Gastrocnemius medialis (tissue), 4 donors: ENCODE measurements around the gene LRRN3. TPM values are rescaled to one million over a fixed set of nuclear protein-coding genes. Genes with fewer than 3 reads are reported as not detected.

Source experiments
- ATAC-seq, 2 donors: fragments of 150-250 bp; one replicate each; pipeline ENCODE4 v1.9.1; 2016
- DNase-seq, 2 donors: peaks; one replicate each; pipeline ENCODE4 v3.0.0-alpha.2; 2019
- H3K27ac ChIP-seq, 4 donors: fragments of 200-600 bp; sonication (generic); 1 replicate in 1 of 4; 2 replicates in 3 of 4; pipeline ENCODE4 v1.5.1; 2016 to 2018; ENCODE audit warnings: mild to moderate bottlenecking in 2 of 4, moderate library complexity in 1 of 4
- H3K27me3 ChIP-seq, 3 donors: fragments of 200-600 bp; sonication (generic) in 2 of 3; 1 replicate in 1 of 3; 2 replicates in 2 of 3; pipeline versions ENCODE4 v1.5.1 to v1.6.0; 2016 to 2019; ENCODE audit warnings: mild to moderate bottlenecking in 1 of 3, moderate library complexity in 1 of 3
- H3K36me3 ChIP-seq, 2 donors: fragments of 200-600 bp; sonication (generic) in 1 of 2; one replicate each; pipeline ENCODE4 v1.5.1; 2017 to 2018
- H3K4me1 ChIP-seq, 2 donors: fragments of 200-600 bp; sonication (generic) in 1 of 2; one replicate each; pipeline ENCODE4 v1.5.1; 2016 to 2017; ENCODE audit warnings: mild to moderate bottlenecking in 2 of 2
- H3K4me3 ChIP-seq, 4 donors: fragments of 200-600 bp; sonication (generic) in 3 of 4; 1 replicate in 1 of 4; 2 replicates in 3 of 4; pipeline ENCODE4 v1.5.1; 2016 to 2019; ENCODE audit warnings: mild to moderate bottlenecking in 2 of 4
- H3K9me3 ChIP-seq, 3 donors: fragments of 200-600 bp; sonication (generic) in 2 of 3; 1 replicate in 1 of 3; 2 replicates in 2 of 3; pipeline ENCODE4 v1.5.1; 2016 to 2019
- CTCF ChIP-seq, 5 experiments: fragments of 450-650 bp in 3 of 5; fragments of 200-600 bp in 2 of 5; sonication (generic) in 2 of 5; IDR thresholded peaks in 4 of 5; conservative IDR thresholded peaks in 1 of 5; 1 replicate in 4 of 5; 2 replicates in 1 of 5; pipeline ENCODE4 v1.5.1; 2016 to 2019; ENCODE audit warnings: antibody characterized with exemption in 5 of 5, mild to moderate bottlenecking in 3 of 5, moderate library complexity in 3 of 5
- POLR2A ChIP-seq, 2 donors: fragments of 450-650 bp; IDR thresholded peaks; one replicate each; pipeline ENCODE4 v1.6.1; 2017; ENCODE audit warnings: antibody characterized with exemption in 2 of 2, mild to moderate bottlenecking in 2 of 2, moderate library complexity in 2 of 2
- in situ Hi-C, 4 donors: fragments of 200-750 bp; cut with MboI; loops; one replicate each; pipeline versions ENCODE4 v1.15.0 to v1.8.0; 2017; ENCODE audit warnings: low sequenced_read_pairs in 4 of 4
- intact Hi-C: fragments of 100-400 bp; cut with DNase I; formaldehyde crosslinking; loops from one replicate; pipeline ENCODE4 v1.15.1; 2023; ENCODE audit warnings: low total_unique reads
- total RNA-seq, 4 donors: library from RNA; depleted of rRNA; stranded (reverse); fragments of >200 nt; gene quantifications; one replicate each; pipeline versions ENCODE4 v1.1.0 to v1.2.3, GENCODE V29; 2016

The LRRN3 gene
- total RNA-seq, 4 donors from 2014 or later = 0.42 to 11.7 (median 6.9) TPM

- TF ChIP-seq CTCF (IDR thresholded peaks at IDR 0.05 in 4 of 5, conservative IDR thresholded peaks at IDR 0.05 in 1 of 5) = peak; percentile 37 to 81 (median 47)
- TF ChIP-seq POLR2A (IDR thresholded peaks at IDR 0.05) = no peak
- ATAC-seq = peak; percentile 54 to 70
- Histone ChIP-seq H3K4me1 (peaks cover 16 to 37% of the 10 kb centered on the region in 2 donors), H3K9me3 (no peaks in the 10 kb centered on the region), H3K4me3 (no peak overlapping the region), H3K36me3 (no peaks in the 10 kb centered on the region), H3K27ac (no peak overlapping the region), H3K27me3 (no peaks in the 10 kb centered on the region)
- in situ Hi-C loops = loop anchor here (5.0 to 25.0 kb wide), 6 partner anchors 395 to 647 kb away; no protein-coding TSS in a partner anchor
- intact Hi-C loops = loop anchor here (5.0 kb wide), 1 partner anchor 472 kb away; the partner anchor contains the start of gene IMMP2L
- DNase-seq = no peak
Measured at GRCh38 chr7:111089822-111090426, 1.0 kb upstream of the LRRN3 start.

GRCh38 chr7:111091593-111092358, 849 bp downstream of the LRRN3 start:
- DNase-seq = no peak
- no peaks in the 10 kb centered on the region for H3K9me3 ChIP-seq
- no peaks in the 10 kb centered on the region for H3K36me3 ChIP-seq
- H3K4me1 ChIP-seq = peaks cover 16 to 37% of the 10 kb centered on the region in 2 donors
- intact Hi-C loops (loop anchor here (1.0 to 5.0 kb wide), 2 partner anchors 395 to 471 kb away; partner anchors contain the start of gene IMMP2L), in situ Hi-C loops (loop anchor here in 3 of 4 donors (5.0 to 25.0 kb wide), 3 partner anchors 393 to 646 kb away; no protein-coding TSS in a partner anchor)
- no peak for ATAC-seq
- no peaks in the 10 kb centered on the region for H3K27me3 ChIP-seq
- peak overlapping the region; percentile 44 to 58 (median 51) for H3K4me3 ChIP-seq
- peak overlapping the region in 1 of 4 donors; percentile 46 for H3K27ac ChIP-seq
- TF ChIP-seq CTCF (IDR thresholded peaks at IDR 0.05 in 4 of 5, conservative IDR thresholded peaks at IDR 0.05 in 1 of 5) (no peak), POLR2A (IDR thresholded peaks at IDR 0.05) (no peak)

GRCh38 chr7:111092406-111093236, 1.7 kb downstream of the LRRN3 start:
- Histone ChIP-seq H3K4me1 (peaks cover 16 to 37% of the 10 kb centered on the region in 2 donors), H3K9me3 (no peaks in the 10 kb centered on the region), H3K27ac (no peak overlapping the region), H3K27me3 (no peaks in the 10 kb centered on the region), H3K4me3 (peak overlapping the region; percentile 0 to 50 (median 6)), H3K36me3 (no peaks in the 10 kb centered on the region)
- no peak for ATAC-seq
- intact Hi-C loops = loop anchor here (5.0 kb wide), 1 partner anchor 470 kb away; the partner anchor contains the start of gene IMMP2L
- in situ Hi-C loops = loop anchor here in 3 of 4 donors (5.0 to 25.0 kb wide), 3 partner anchors 392 to 645 kb away; no protein-coding TSS in a partner anchor
- no peak for DNase-seq
- TF ChIP-seq CTCF (IDR thresholded peaks at IDR 0.05 in 4 of 5, conservative IDR thresholded peaks at IDR 0.05 in 1 of 5) (no peak), POLR2A (IDR thresholded peaks at IDR 0.05) (no peak)

GRCh38 chr7:111093496-111093895, 2.6 kb downstream of the LRRN3 start:
- Histone ChIP-seq H3K27me3 (no peaks in the 10 kb centered on the region), H3K36me3 (no peaks in the 10 kb centered on the region), H3K27ac (no peak overlapping the region), H3K4me3 (peak overlapping the region in 1 of 4 donors; percentile 4), H3K9me3 (no peaks in the 10 kb centered on the region), H3K4me1 (peaks cover 19 to 40% of the 10 kb centered on the region in 2 donors)
- intact Hi-C loops (loop anchor here (5.0 kb wide), 1 partner anchor 469 kb away; the partner anchor contains the start of gene IMMP2L), in situ Hi-C loops (loop anchor here in 3 of 4 donors (5.0 to 25.0 kb wide), 3 partner anchors 391 to 644 kb away; no protein-coding TSS in a partner anchor)
- ATAC-seq (no peak), DNase-seq (no peak)
- TF ChIP-seq POLR2A (IDR thresholded peaks at IDR 0.05) = no peak
- TF ChIP-seq CTCF (IDR thresholded peaks at IDR 0.05 in 4 of 5, conservative IDR thresholded peaks at IDR 0.05 in 1 of 5) = no peak
